HG02588 (cell line): Measurements from ENCODE around the gene KRT13.

Source experiments
- ATAC-seq: cut with Tn5 transposase; IDR thresholded peaks from one replicate; pipeline ENCODE4 v1.9.1; 2021; ENCODE audit warnings: mild to moderate bottlenecking, moderate library complexity; ENCODE audit not compliant: unreplicated experiment

Gene KRT13

GRCh38 chr17:41520821-41521521 lies 15.6 kb upstream of the KRT13 start:
- no peak for ATAC-seq

GRCh38 chr17:41519501-41520224 lies 14.3 kb upstream of the KRT13 start:
- no peak for ATAC-seq

GRCh38 chr17:41518789-41519449 lies 13.5 kb upstream of the KRT13 start, which contains the start of gene KRT15:
Gene KRT15 (minus strand): TSS chr17:41518890. CDS start chr17:41518827, 63 bp downstream.
- ATAC-seq = no peak

GRCh38 chr17:41518031-41518430 lies 12.6 kb upstream of the KRT13 start:
- ATAC-seq = no peak

- no peak for ATAC-seq
Observed at GRCh38 chr17:41516830-41517283, 11.4 kb upstream of the KRT13 start.

GRCh38 chr17:41516147-41516829 lies 10.9 kb upstream of the KRT13 start:
- ATAC-seq = no peak

- no peak for ATAC-seq
Observed at GRCh38 chr17:41513168-41513547, 7.7 kb upstream of the KRT13 start.

- ATAC-seq = no peak
Observed at GRCh38 chr17:41512546-41513167, 7.2 kb upstream of the KRT13 start.

- ATAC-seq = no peak
Observed at GRCh38 chr17:41511716-41512115, 6.3 kb upstream of the KRT13 start.

- ATAC-seq = no peak
Observed at GRCh38 chr17:41511116-41511515, 5.7 kb upstream of the KRT13 start.

GRCh38 chr17:41510251-41511065 lies 5.0 kb upstream of the KRT13 start:
- ATAC-seq = no peak

- ATAC-seq = no peak
Observed at GRCh38 chr17:41507315-41507880, 2.0 kb upstream of the KRT13 start.

- ATAC-seq = no peak
Observed at GRCh38 chr17:41505809-41506767, 676 bp upstream of the KRT13 start.

- no peak for ATAC-seq
Observed at GRCh38 chr17:41504246-41504977, 1.0 kb downstream of the KRT13 start.

- ATAC-seq = no peak
Observed at GRCh38 chr17:41503202-41503601, 2.2 kb downstream of the KRT13 start.

GRCh38 chr17:41500131-41500911 lies 5.1 kb downstream of the KRT13 start:
- no peak for ATAC-seq

GRCh38 chr17:41499714-41500113 lies 5.7 kb downstream of the KRT13 start:
- ATAC-seq = no peak
